Lower leg skin (tissue), 3 donors: Measurements from ENCODE around the gene ATP6V0A1.

ENCODE experiments used
- CTCF ChIP-seq, 3 donors: fragments of 450-650 bp; IDR thresholded peaks; one replicate each; pipeline ENCODE4 v1.5.1; 2016; ENCODE audit warnings: antibody characterized with exemption in 3 of 3, mild to moderate bottlenecking in 3 of 3, moderate library complexity in 2 of 3
- POLR2A ChIP-seq, 2 donors: fragments of 450-650 bp; IDR thresholded peaks; one replicate each; pipeline ENCODE4 v1.6.1; 2016 to 2017; ENCODE audit warnings: antibody characterized with exemption in 2 of 2, mild to moderate bottlenecking in 1 of 2, moderate library complexity in 1 of 2

- TF ChIP-seq CTCF (IDR thresholded peaks at IDR 0.05) (no peak), POLR2A (IDR thresholded peaks at IDR 0.05) (no peak)
Observed at GRCh38 chr17:42555122-42555622, 96.5 kb downstream of the ATP6V0A1 start.
